K562 (cell line): ENCODE data around the gene RCC1. TPM values are rescaled to one million over a fixed set of nuclear protein-coding genes. Genes with fewer than 3 reads are reported as not detected.

ENCODE experiments used
- ARHGAP35 ChIP-seq: fragments of 450-650 bp; IDR thresholded peaks from 2 replicates; pipeline ENCODE4 v1.6.1; 2018; ENCODE audit not compliant: partially characterized antibody
- ASH1L ChIP-seq: fragments of 450-650 bp; IDR thresholded peaks from 2 replicates; pipeline ENCODE4 v1.6.1; 2018; ENCODE audit warnings: borderline replicate concordance, mild to moderate bottlenecking, low read depth; ENCODE audit not compliant: partially characterized antibody
- CBFA2T3 ChIP-seq: fragments of 450-650 bp; IDR thresholded peaks from 2 replicates; pipeline ENCODE4 v1.6.1; 2017
- ETV6 ChIP-seq, 3 experiments: fragments of 150-350 bp in 1 of 3; sonication (generic) in 1 of 3; formaldehyde crosslinking in 1 of 3; IDR thresholded peaks; 2 replicates each; pipeline versions ENCODE4 v1.6.1 to v1.8.0; 2014 to 2022; ENCODE audit warnings: borderline replicate concordance in 2 of 3, low read depth in 2 of 3, antibody characterized with exemption in 1 of 3, low read length in 1 of 3, mild to moderate bottlenecking in 1 of 3, missing genetic modification reagents in 1 of 3
- HCFC1 ChIP-seq: IDR thresholded peaks from 2 replicates; pipeline ENCODE4 v1.6.1; 2012; ENCODE audit warnings: low read depth, low read length, improper control_type of control experiment
- JUND ChIP-seq, 2 experiments: IDR thresholded peaks; 2 replicates in 1 of 2; 3 replicates in 1 of 2; pipeline ENCODE4 v1.6.1; 2011; ENCODE audit warnings: borderline replicate concordance in 2 of 2, low read depth in 2 of 2, low read length in 2 of 2, improper control_type of control experiment in 1 of 2, missing biosample characterization in 1 of 2, missing genetic modification characterization in 1 of 2, missing genetic modification reagents in 1 of 2
- LCOR ChIP-seq: sonication (generic); formaldehyde crosslinking; IDR thresholded peaks from 2 replicates; pipeline ENCODE4 v1.8.0; 2022; ENCODE audit warnings: mild to moderate bottlenecking, missing genetic modification reagents
- MAFF ChIP-seq: IDR thresholded peaks from 2 replicates; pipeline ENCODE4 v1.6.1; 2012; ENCODE audit warnings: low read length, improper control_type of control experiment
- NELFE ChIP-seq: IDR thresholded peaks from 2 replicates; pipeline ENCODE4 v1.6.1; 2011; ENCODE audit warnings: mild to moderate bottlenecking; ENCODE audit not compliant: insufficient read depth, insufficient read length
- NFYB ChIP-seq: IDR thresholded peaks from 2 replicates; pipeline ENCODE4 v1.6.1; 2011; ENCODE audit warnings: mild to moderate bottlenecking, moderate library complexity; ENCODE audit not compliant: insufficient read length; ENCODE audit errors: extremely low read depth
- NR2F6 ChIP-seq: fragments of 450-650 bp; formaldehyde crosslinking; IDR thresholded peaks from 2 replicates; pipeline ENCODE4 v1.4.0; 2020; ENCODE audit warnings: mild to moderate bottlenecking
- SIN3A ChIP-seq, 2 experiments: fragments of 150-350 bp in 1 of 2; IDR thresholded peaks; 2 replicates each; pipeline ENCODE4 v1.6.1; 2011 to 2016; ENCODE audit warnings: borderline replicate concordance in 2 of 2, low read depth in 2 of 2, low read length in 2 of 2, mild to moderate bottlenecking in 2 of 2, moderate library complexity in 2 of 2; ENCODE audit not compliant: control insufficient read depth in 1 of 2
- SMAD2 ChIP-seq: fragments of 150-350 bp; IDR thresholded peaks from 2 replicates; pipeline ENCODE4 v1.6.1; 2014; ENCODE audit warnings: low read depth, mild to moderate bottlenecking, low read length
- SRSF9 ChIP-seq: fragments of 200-400 bp; formaldehyde crosslinking; IDR thresholded peaks from 2 replicates; pipeline ENCODE4 v1.6.1; 2017; ENCODE audit warnings: low read depth, low read length, borderline replicate concordance
- ZBTB8A ChIP-seq: fragments of 450-650 bp; IDR thresholded peaks from 2 replicates; pipeline ENCODE4 v1.6.1; 2018; ENCODE audit warnings: mild to moderate bottlenecking, moderate library complexity; ENCODE audit not compliant: partially characterized antibody
- ZC3H11A ChIP-seq: IDR thresholded peaks from 2 replicates; pipeline ENCODE4 v1.6.1; 2012; ENCODE audit warnings: low read depth, low read length, improper control_type of control experiment
- ZNF134 ChIP-seq: fragments of 250-450 bp; sonication (Bioruptor Pico); conservative IDR thresholded peaks from 2 replicates; pipeline ENCODE4 v1.4.0; 2020
- polyA plus RNA-seq, 8 experiments: library from polyadenylated mRNA; depleted of rRNA in 4 of 8; stranded (reverse) in 5 of 8; unstranded in 3 of 8; fragments of >200 nt; fragmentation: Nextera tagmentation in 2 of 8; fragmentation: Illumina TruSeq in 1 of 8; extraction: Ambion mirVana in 2 of 8; extraction: Trizol in 1 of 8; gene quantifications; 2 replicates each; pipeline versions ENCODE4 v1.2.1 to v1.2.3, GENCODE V29; 2011 to 2014; ENCODE audit warnings: inconsistent platforms in 1 of 8, missing spikeins in 1 of 8
- total RNA-seq, 7 experiments: library from RNA; depleted of rRNA in 6 of 7; stranded (reverse); fragments of >200 nt in 6 of 7; fragmentation: Illumina TruSeq in 2 of 7; extraction: Trizol in 2 of 7; gene quantifications; 2 replicates each; pipeline versions ENCODE4 v1.2.1 to v1.2.3, GENCODE V29; 2011 to 2021; ENCODE audit warnings: low replicate concordance in 1 of 7
- TF ChIP-seq, protein P1 (sequence below): fragments of 250-450 bp; sonication (Bioruptor Pico); IDR thresholded peaks from 2 replicates; pipeline ENCODE4 v1.4.0; 2020
- TF ChIP-seq, protein P2 (sequence below), 2 experiments: fragments of 450-650 bp in 1 of 2; sonication (generic) in 1 of 2; formaldehyde crosslinking in 1 of 2; IDR thresholded peaks in 1 of 2; conservative IDR thresholded peaks in 1 of 2; 2 replicates each; pipeline versions ENCODE4 v1.6.1 to v1.8.1; 2016 to 2023; ENCODE audit warnings: mild to moderate bottlenecking in 2 of 2, moderate library complexity in 2 of 2, inconsistent platforms in 1 of 2, missing genetic modification reagents in 1 of 2

The RCC1 gene
- total and polyA plus RNA-seq, 9 of the 15 experiments (the other 6 are each of a cell fraction or from before 2014, with no cell fraction given) = 16.4 to 202 (median 107) TPM

DNA sequence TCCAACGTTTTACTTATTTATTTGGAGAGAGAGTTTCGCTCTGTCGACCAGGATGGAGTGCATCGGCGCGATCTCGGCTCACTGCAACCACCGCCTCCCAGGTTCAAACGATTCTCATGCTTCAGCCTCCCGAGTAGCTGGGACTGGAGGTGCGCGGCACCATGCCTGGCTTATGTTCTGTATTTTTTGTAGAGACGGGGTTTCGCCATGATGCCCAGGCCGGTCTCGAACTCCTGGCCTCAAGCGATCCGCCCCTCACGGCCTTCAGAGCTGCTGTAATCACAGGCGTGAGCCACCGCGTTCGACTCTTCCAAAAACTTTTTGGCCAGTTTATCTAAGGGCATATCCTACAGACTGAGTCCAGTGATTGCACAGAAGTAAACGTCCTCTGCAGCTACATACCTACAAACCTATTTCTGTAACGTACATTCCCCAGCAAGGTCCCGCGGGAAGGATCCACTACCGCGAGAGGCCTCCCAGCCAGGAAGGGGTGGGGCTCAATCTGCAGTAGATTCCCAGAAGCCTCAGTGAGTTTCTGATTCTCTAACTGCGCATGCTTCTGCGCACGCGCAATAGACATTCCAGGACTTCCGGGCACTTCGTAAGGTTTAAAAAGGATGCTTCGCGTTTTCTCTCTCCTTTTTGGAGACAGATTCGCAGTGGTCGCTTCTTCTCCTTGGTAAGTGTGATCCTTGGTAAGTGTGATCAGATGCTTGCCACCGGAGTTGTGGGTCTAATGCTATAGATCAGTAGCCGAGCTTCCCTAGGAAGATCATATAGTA, at the start of gene RCC1 (continued):
- TF ChIP-seq NR2F6 (peak; percentile 28; the same call in 1 of the 2 replicates), ARHGAP35 (peak; percentile 90), MAFF (peak; percentile 85), JUND (IDR thresholded peaks at IDR 0.05; ENCODE audit: borderline replicate concordance, low read depth, low read length) (0 out of 2 replicates have a peak, but pooled peaks have one; percentile 0), JUND (tag; IDR thresholded peaks at IDR 0.05; ENCODE audit: borderline replicate concordance, low read depth, low read length) (peak; percentile 27; the same call in 1 of the 3 replicates), ETV6 (IDR thresholded peaks at IDR 0.05; ENCODE audit: borderline replicate concordance in 1 of 2, low read depth in 2 of 2, low read length in 1 of 2) (no peak), ETV6 (CRISPR knock-in tag; IDR thresholded peaks at IDR 0.05; ENCODE audit: borderline replicate concordance) (no peak), HCFC1 (no peak; the same call in none of the 2 replicates), NFYB (no peak), ASH1L (peak; percentile 74), SMAD2 (no peak), SRSF9 (no peak), CBFA2T3 (no peak; the same call in 1 of the 2 replicates), ZNF134 (CRISPR knock-in tag) (peak; percentile 37; the same call in 1 of the 2 replicates), ZC3H11A (no peak), NELFE (peak; percentile 69), SIN3A (IDR thresholded peaks at IDR 0.05; ENCODE audit: borderline replicate concordance in 2 of 2, control insufficient read depth in 1 of 2, low read depth in 2 of 2, low read length in 2 of 2) (0 out of 4 replicates have a peak, but pooled peaks of 1 of the 2 experiments have one; percentile 25), LCOR (CRISPR knock-in tag) (peak; percentile 89), ZBTB8A (no peak)
- TF ChIP-seq, protein P1, sequence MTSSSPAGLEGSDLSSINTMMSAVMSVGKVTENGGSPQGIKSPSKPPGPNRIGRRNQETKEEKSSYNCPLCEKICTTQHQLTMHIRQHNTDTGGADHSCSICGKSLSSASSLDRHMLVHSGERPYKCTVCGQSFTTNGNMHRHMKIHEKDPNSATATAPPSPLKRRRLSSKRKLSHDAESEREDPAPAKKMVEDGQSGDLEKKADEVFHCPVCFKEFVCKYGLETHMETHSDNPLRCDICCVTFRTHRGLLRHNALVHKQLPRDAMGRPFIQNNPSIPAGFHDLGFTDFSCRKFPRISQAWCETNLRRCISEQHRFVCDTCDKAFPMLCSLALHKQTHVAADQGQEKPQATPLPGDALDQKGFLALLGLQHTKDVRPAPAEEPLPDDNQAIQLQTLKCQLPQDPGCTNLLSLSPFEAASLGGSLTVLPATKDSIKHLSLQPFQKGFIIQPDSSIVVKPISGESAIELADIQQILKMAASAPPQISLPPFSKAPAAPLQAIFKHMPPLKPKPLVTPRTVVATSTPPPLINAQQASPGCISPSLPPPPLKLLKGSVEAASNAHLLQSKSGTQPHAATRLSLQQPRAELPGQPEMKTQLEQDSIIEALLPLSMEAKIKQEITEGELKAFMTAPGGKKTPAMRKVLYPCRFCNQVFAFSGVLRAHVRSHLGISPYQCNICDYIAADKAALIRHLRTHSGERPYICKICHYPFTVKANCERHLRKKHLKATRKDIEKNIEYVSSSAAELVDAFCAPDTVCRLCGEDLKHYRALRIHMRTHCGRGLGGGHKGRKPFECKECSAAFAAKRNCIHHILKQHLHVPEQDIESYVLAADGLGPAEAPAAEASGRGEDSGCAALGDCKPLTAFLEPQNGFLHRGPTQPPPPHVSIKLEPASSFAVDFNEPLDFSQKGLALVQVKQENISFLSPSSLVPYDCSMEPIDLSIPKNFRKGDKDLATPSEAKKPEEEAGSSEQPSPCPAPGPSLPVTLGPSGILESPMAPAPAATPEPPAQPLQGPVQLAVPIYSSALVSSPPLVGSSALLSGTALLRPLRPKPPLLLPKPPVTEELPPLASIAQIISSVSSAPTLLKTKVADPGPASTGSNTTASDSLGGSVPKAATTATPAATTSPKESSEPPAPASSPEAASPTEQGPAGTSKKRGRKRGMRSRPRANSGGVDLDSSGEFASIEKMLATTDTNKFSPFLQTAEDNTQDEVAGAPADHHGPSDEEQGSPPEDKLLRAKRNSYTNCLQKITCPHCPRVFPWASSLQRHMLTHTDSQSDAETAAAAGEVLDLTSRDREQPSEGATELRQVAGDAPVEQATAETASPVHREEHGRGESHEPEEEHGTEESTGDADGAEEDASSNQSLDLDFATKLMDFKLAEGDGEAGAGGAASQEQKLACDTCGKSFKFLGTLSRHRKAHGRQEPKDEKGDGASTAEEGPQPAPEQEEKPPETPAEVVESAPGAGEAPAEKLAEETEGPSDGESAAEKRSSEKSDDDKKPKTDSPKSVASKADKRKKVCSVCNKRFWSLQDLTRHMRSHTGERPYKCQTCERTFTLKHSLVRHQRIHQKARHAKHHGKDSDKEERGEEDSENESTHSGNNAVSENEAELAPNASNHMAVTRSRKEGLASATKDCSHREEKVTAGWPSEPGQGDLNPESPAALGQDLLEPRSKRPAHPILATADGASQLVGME (CRISPR knock-in tag) = 0 out of 2 replicates have a peak, but pooled peaks have one; percentile 32
- TF ChIP-seq, protein P2, sequence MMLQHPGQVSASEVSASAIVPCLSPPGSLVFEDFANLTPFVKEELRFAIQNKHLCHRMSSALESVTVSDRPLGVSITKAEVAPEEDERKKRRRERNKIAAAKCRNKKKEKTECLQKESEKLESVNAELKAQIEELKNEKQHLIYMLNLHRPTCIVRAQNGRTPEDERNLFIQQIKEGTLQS (IDR thresholded peaks at IDR 0.05) = peak; percentile 13; the same call in 1 of the 2 replicates
- TF ChIP-seq, protein P2 (CRISPR knock-in tag; conservative IDR thresholded peaks at IDR 0.05) = 0 out of 2 replicates have a peak, but pooled peaks have one; percentile 6
